M059J (cell line): ENCODE measurements around the gene SMURF1. TPM values are rescaled to one million over a fixed set of nuclear protein-coding genes. Genes with fewer than 3 reads are reported as not detected.

Experiments used
- DNase-seq: peaks from one replicate; pipeline ENCODE4 v3.0.0-alpha.2; 2012; ENCODE audit warnings: low read depth
- total RNA-seq: library from RNA; depleted of rRNA; stranded (reverse); fragments of >200 nt; shearing (Covaris generic); gene quantifications from 2 replicates; pipeline ENCODE4 v1.2.3, GENCODE V29; 2014; rRNA removed

The SMURF1 gene
- total RNA-seq, result 12.7 and 21.1 TPM in 2 replicates

- DNase-seq, result peak; percentile 47
These were observed at the start of gene SMURF1 for GRCh38 chr7:99143853-99144672. Gene SMURF1, minus strand, starts transcription at chr7:99144108. Its CDS starts 328 bp downstream, at chr7:99143780.

- DNase-seq, result no peak
These were observed 48.1 kb upstream of the SMURF1 start for GRCh38 chr7:99191869-99192596.

GRCh38 chr7:99190359-99191009 lies 46.6 kb upstream of the SMURF1 start:
- DNase-seq, result no peak

GRCh38 chr7:99189222-99189621 lies 45.3 kb upstream of the SMURF1 start:
- DNase-seq, result no peak

GRCh38 chr7:99188221-99188620 lies 44.3 kb upstream of the SMURF1 start:
- no peak for DNase-seq

- no peak for DNase-seq
These were observed 40.8 kb upstream of the SMURF1 start for GRCh38 chr7:99184532-99185218.

- DNase-seq, result no peak
These were observed 36.3 kb upstream of the SMURF1 start for GRCh38 chr7:99180067-99180650.

DNA sequence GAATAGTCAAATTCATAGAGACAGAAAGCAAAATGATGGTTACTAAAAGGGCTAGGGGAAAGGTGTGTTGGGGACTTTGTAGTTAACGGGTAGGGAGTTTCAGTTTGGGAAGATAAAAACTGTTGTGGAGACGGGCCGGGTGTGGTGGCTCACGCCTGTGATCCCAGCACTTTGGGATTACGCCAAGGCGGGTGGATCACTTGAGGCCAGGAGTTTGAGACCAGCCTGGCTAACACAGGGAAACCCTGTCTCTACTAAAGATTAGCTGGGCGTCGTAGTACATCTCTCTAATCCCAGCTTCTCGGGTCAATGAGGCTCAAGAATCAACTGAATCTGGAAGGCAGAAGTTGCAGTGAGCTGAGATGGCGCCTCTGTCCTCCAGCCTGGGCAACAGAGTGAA lies 33.3 kb upstream of the SMURF1 start:
- no peak for DNase-seq

- no peak for DNase-seq
These were observed 29.9 kb upstream of the SMURF1 start for GRCh38 chr7:99173787-99174186.

DNA sequence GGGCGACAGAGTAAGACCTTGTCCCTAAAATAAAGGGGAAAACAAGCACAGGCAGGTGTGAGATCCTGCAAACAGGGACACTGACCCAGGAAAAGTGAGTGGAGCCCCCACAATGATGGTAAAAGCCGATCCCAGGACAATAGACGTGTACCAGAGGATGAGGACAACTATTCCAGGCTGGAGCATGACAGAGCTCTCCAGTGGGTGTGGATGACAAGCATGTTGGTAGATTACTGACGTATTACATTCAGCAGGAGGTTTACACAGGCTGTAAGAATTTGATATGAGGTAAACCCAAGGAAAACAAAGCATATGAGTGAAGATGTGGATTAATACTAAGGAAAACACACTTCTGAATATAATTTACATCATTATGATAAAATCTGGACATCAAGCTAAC lies 27.8 kb upstream of the SMURF1 start:
- no peak for DNase-seq

DNA sequence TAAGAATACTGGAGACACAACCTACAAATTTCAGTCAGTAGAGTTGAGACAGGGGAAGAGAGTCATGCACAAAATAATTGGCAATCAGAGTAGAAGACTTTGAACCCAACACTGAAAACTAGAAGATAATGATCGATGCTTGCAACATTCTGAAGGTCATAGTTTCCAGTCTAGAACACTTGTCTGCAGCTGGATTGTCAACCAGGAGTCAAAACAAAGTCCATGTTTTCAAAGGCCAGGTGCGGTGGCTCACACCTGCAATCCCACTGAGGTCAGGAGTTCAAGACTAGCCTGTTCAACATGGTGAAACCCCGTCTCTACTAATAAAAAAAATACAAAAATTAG lies 26.8 kb upstream of the SMURF1 start:
- DNase-seq, result no peak

GRCh38 chr7:99170065-99170729 lies 26.3 kb upstream of the SMURF1 start:
- no peak for DNase-seq

DNA sequence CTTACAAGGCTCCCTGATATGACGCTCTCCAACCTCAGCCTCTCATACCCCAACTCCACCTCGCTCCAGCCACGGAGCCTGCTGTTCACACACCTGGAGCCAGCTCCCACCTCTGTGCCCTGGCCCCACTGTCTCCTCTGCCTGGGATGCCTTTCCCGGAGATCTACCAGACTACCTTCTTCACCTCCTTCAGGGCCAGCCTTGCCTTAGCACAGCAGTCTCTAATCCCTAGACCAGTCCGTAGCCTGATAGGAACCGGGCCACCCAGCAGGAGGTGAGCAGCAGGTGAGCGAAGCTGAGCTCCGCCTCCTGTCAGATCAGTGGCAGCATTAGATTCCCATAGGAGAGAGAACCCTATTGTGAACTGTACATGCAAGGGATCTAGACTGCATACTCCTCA lies 23.2 kb upstream of the SMURF1 start:
- DNase-seq, result no peak

DNA sequence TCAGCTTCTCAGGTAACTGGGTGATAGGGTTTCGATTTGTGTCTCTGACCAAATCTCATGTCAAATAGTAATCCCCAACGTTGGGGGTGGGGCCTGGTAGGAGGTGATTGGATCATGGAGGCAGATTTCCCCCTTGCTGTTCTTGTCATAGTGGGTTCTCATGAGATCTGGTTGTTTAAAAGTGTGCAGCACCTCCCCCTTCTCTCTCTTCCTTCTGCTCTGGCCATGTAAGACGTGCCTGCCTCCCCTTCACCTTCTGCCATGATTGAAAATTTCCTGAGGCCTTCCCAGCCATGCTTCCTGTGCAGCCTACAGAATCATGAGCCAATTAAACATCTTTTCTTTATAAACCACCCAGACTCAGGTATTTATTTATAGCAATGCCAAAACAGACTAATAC lies 21.9 kb upstream of the SMURF1 start:
- no peak for DNase-seq

DNA sequence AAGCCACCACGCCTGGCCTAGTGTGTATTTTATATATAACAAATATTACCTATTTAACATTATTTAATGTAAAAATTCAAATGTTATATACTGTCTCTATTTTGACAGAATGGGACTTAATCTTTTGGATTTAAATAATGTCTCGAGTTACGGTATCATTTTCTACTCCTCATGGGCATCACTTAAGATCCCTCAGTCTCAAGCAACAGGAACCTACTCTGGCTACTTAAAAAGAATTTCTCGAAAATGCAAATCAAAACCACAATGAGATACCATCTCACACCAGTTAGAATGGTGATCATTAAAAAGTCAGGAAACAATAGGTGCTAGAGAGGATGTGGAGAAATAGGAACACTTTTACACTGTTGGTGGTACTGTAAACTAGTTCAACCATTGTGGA lies 19.8 kb upstream of the SMURF1 start:
- peak; percentile 55 for DNase-seq

- no peak for DNase-seq
These were observed 12.7 kb upstream of the SMURF1 start for GRCh38 chr7:99156649-99157048.

DNA sequence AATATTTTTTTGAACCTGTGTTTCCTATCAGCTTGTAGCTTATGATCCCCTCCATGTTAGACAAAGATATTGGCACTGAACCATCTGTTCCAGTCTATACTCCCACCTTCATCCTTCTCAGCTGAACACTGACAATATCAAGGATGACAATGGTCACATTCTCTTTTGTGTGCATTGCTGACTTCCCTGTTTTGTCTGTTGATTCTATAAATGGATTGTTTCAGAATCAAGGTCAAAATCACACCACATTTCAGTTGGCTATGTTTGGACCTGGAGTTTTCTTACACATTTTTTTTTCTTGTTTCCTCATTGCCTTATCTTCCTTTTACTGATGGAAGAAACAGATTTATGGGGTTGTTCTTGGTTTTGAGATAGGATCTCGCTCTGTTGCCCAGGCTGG lies 11.3 kb upstream of the SMURF1 start:
- no peak for DNase-seq

DNA sequence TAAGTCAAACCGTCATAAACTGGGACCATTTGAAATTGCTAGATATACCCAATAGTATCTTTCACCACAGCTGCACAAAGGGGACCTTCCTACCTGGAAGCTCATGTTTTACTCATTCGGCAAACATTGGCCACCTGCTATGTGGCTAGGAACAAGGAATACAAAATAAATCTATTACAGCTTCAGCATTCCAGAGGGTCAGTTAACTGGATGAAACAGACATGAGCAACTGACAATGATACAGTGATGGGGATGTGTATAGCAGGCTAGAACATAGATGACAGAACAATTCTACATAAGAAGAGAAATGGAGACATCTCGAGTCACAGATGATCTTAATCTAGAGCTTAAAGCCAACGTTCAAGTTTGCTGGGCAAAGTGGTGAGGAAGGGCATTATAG lies 3.1 kb upstream of the SMURF1 start:
- DNase-seq, result no peak

DNA sequence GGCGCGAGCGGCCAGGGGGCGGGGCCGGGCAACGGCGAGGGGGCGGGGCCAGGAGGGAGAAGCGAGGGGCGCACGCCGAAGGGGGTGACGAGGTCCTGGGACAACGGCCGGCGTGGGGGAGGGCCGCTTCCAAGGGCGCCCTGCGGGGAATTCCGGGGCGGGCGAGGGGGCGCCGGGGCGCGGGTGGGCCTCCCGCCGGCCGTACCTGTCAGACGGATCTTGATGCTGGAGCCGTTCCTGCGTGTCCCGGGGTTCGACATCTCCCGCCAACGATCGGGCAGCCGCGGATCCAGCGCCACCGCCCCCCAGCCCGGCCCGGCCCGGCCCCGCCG lies 421 bp downstream of the SMURF1 start:
- DNase-seq, result no peak

GRCh38 chr7:99142727-99143520 lies 984 bp downstream of the SMURF1 start:
- peak; percentile 75 for DNase-seq
